ENCODE results near the gene CCDC83. TPM values are rescaled to one million over a fixed set of nuclear protein-coding genes. Genes with fewer than 3 reads are reported as not detected.
"Not testable (repeated sequence)": the region's sequence is repeated elsewhere in the genome, so short reads cannot be mapped to it uniquely, and the experiment has no call there.

The CCDC83 gene
- total RNA-seq, 2 donors from 2014 or later: not detected

GRCh38 chr11:85922367-85922766 lies 67.2 kb downstream of the CCDC83 start:
- intact Hi-C loops (cut with DNase I): no loop called here
- DNase-seq (no peak), ATAC-seq (no peak)

- intact Hi-C loops (cut with DNase I): no loop called here
- DNase-seq (no peak), ATAC-seq (no peak)
These were observed 68.3 kb downstream of the CCDC83 start for GRCh38 chr11:85923455-85923854.

GRCh38 chr11:85926653-85927214 lies 71.6 kb downstream of the CCDC83 start:
- DNase-seq; intact Hi-C loops (cut with DNase I); ATAC-seq: not testable (repeated sequence)

- intact Hi-C loops (cut with DNase I): no loop called here
- DNase-seq (no peak), ATAC-seq (no peak)
These were observed 75.7 kb downstream of the CCDC83 start for GRCh38 chr11:85930879-85931366.

GRCh38 chr11:85934596-85935169 lies 79.5 kb downstream of the CCDC83 start:
- intact Hi-C loops (cut with DNase I): no loop called here
- ATAC-seq (peak in 1 of 2 donors; percentile 66), DNase-seq (no peak)

GRCh38 chr11:85935751-85936150 lies 80.6 kb downstream of the CCDC83 start:
- DNase-seq: no peak
- intact Hi-C loops (cut with DNase I): no loop called here
- ATAC-seq: peak in 1 of 2 donors; percentile 12

GRCh38 chr11:85937835-85938234 lies 82.7 kb downstream of the CCDC83 start:
- DNase-seq (no peak), ATAC-seq (no peak)
- intact Hi-C loops (cut with DNase I): no loop called here

GRCh38 chr11:85939099-85940015 lies 84.2 kb downstream of the CCDC83 start:
- ATAC-seq: no peak
- no peak for DNase-seq
- intact Hi-C loops (cut with DNase I): loop anchor here (2.0 to 10.0 kb wide), 4 partner anchors 85 to 353 kb away; partner anchors contain the start of gene CCDC83 (in 1 of the 2)

GRCh38 chr11:85941380-85941973 lies 86.3 kb downstream of the CCDC83 start:
- intact Hi-C loops (cut with DNase I): loop anchor here (2.0 to 10.0 kb wide), 4 partner anchors 87 to 351 kb away; partner anchors contain the start of gene CCDC83 (in 1 of the 2)
- DNase-seq (peak; percentile 57), ATAC-seq (peak; percentile 78 to 79)

GRCh38 chr11:85945296-85945695 lies 90.1 kb downstream of the CCDC83 start:
- intact Hi-C loops (cut with DNase I): loop anchor here (10.0 kb wide), 2 partner anchors 90 to 260 kb away; partner anchors contain the start of gene CCDC83 (in 1 of the 2)
- DNase-seq (no peak), ATAC-seq (no peak)

GRCh38 chr11:85945788-85946187 lies 90.6 kb downstream of the CCDC83 start:
- intact Hi-C loops (cut with DNase I): loop anchor here (10.0 kb wide), 2 partner anchors 91 to 259 kb away; partner anchors contain the start of gene CCDC83 (in 1 of the 2)
- DNase-seq (no peak), ATAC-seq (no peak)

GRCh38 chr11:85946221-85946620 lies 91.0 kb downstream of the CCDC83 start:
- no peak for ATAC-seq
- DNase-seq: no peak
- intact Hi-C loops (cut with DNase I): loop anchor here (10.0 kb wide), 2 partner anchors 91 to 259 kb away; partner anchors contain the start of gene CCDC83 (in 1 of the 2)

- ATAC-seq: peak; percentile 71 to 83
- intact Hi-C loops (cut with DNase I): loop anchor here (10.0 kb wide), 2 partner anchors 93 to 257 kb away; partner anchors contain the start of gene CCDC83 (in 1 of the 2)
- DNase-seq: no peak
These were observed 92.5 kb downstream of the CCDC83 start for GRCh38 chr11:85947431-85948272.

- intact Hi-C loops (cut with DNase I): loop anchor here (10.0 kb wide), 2 partner anchors 94 to 256 kb away; partner anchors contain the start of gene CCDC83 (in 1 of the 2)
- DNase-seq: no peak
- no peak for ATAC-seq
These were observed 93.7 kb downstream of the CCDC83 start for GRCh38 chr11:85948884-85949283.

GRCh38 chr11:85949798-85950197 lies 94.6 kb downstream of the CCDC83 start:
- intact Hi-C loops (cut with DNase I): loop anchor here (10.0 kb wide), 2 partner anchors 95 to 255 kb away; partner anchors contain the start of gene CCDC83 (in 1 of the 2)
- ATAC-seq (no peak), DNase-seq (no peak)

- intact Hi-C loops (cut with DNase I): no loop called here
- ATAC-seq (no peak), DNase-seq (no peak)
These were observed 95.3 kb downstream of the CCDC83 start for GRCh38 chr11:85950317-85951048.

GRCh38 chr11:85951049-85951405 lies 95.8 kb downstream of the CCDC83 start:
- intact Hi-C loops (cut with DNase I): no loop called here
- no peak for DNase-seq
- ATAC-seq: no peak

All from left cardiac atrium (tissue), 4 donors.